Measurements from ENCODE around the gene NPR1. TPM values are rescaled to one million over a fixed set of nuclear protein-coding genes. Genes with fewer than 3 reads are reported as not detected.

The NPR1 gene
- total and polyA plus RNA-seq, 2 of the 13 experiments (the other 11 are each of a cell fraction or from before 2014, with no cell fraction given) = not detected

- TF ChIP-seq FIP1L1 (IDR thresholded peaks at IDR 0.05; ENCODE audit: borderline replicate concordance, insufficient read depth, low read depth, low read length) (no peak), MAFK (conservative IDR thresholded peaks at IDR 0.05 in 1 of 2, IDR thresholded peaks at IDR 0.05 in 1 of 2; ENCODE audit: low read length in 2 of 2) (no peak), SP2 (CRISPR knock-in tag; IDR thresholded peaks at IDR 0.05) (peak; percentile 64), CHD4 (IDR thresholded peaks at IDR 0.05; ENCODE audit: borderline replicate concordance, low read length) (peak; percentile 48; the same call in 1 of the 2 replicates), HHEX (CRISPR knock-in tag; IDR thresholded peaks at IDR 0.05) (no peak), EEA1 (CRISPR knock-in tag; IDR thresholded peaks at IDR 0.05; ENCODE audit: borderline replicate concordance) (no peak), ZNF609 (CRISPR knock-in tag; IDR thresholded peaks at IDR 0.05; ENCODE audit: borderline replicate concordance) (no peak), NKX3-1 (CRISPR knock-in tag; IDR thresholded peaks at IDR 0.05) (peak; percentile 70; the same call in 1 of the 2 replicates), PHF8 (CRISPR knock-in tag; IDR thresholded peaks at IDR 0.05) (peak; percentile 85), ZNF850 (CRISPR knock-in tag; conservative IDR thresholded peaks at IDR 0.05) (peak; percentile 89; the same call in 1 of the 2 replicates), MAFG (CRISPR knock-in tag; IDR thresholded peaks at IDR 0.05) (no peak), TBP (CRISPR knock-in tag; IDR thresholded peaks at IDR 0.05) (0 out of 2 replicates have a peak, but pooled peaks have one; percentile 75), GABPA (IDR thresholded peaks at IDR 0.05; ENCODE audit: low read depth, low read length) (no peak), GABPA (CRISPR knock-in tag; IDR thresholded peaks at IDR 0.05; ENCODE audit: low read depth) (peak; percentile 47)
- TF ChIP-seq, protein P1, sequence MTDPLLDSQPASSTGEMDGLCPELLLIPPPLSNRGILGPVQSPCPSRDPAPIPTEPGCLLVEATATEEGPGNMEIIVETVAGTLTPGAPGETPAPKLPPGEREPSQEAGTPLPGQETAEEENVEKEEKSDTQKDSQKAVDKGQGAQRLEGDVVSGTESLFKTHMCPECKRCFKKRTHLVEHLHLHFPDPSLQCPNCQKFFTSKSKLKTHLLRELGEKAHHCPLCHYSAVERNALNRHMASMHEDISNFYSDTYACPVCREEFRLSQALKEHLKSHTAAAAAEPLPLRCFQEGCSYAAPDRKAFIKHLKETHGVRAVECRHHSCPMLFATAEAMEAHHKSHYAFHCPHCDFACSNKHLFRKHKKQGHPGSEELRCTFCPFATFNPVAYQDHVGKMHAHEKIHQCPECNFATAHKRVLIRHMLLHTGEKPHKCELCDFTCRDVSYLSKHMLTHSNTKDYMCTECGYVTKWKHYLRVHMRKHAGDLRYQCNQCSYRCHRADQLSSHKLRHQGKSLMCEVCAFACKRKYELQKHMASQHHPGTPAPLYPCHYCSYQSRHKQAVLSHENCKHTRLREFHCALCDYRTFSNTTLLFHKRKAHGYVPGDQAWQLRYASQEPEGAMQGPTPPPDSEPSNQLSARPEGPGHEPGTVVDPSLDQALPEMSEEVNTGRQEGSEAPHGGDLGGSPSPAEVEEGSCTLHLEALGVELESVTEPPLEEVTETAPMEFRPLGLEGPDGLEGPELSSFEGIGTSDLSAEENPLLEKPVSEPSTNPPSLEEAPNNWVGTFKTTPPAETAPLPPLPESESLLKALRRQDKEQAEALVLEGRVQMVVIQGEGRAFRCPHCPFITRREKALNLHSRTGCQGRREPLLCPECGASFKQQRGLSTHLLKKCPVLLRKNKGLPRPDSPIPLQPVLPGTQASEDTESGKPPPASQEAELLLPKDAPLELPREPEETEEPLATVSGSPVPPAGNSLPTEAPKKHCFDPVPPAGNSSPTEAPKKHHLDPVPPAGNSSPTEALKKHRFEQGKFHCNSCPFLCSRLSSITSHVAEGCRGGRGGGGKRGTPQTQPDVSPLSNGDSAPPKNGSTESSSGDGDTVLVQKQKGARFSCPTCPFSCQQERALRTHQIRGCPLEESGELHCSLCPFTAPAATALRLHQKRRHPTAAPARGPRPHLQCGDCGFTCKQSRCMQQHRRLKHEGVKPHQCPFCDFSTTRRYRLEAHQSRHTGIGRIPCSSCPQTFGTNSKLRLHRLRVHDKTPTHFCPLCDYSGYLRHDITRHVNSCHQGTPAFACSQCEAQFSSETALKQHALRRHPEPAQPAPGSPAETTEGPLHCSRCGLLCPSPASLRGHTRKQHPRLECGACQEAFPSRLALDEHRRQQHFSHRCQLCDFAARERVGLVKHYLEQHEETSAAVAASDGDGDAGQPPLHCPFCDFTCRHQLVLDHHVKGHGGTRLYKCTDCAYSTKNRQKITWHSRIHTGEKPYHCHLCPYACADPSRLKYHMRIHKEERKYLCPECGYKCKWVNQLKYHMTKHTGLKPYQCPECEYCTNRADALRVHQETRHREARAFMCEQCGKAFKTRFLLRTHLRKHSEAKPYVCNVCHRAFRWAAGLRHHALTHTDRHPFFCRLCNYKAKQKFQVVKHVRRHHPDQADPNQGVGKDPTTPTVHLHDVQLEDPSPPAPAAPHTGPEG (CRISPR knock-in tag; IDR thresholded peaks at IDR 0.05) = peak; percentile 54; the same call in 1 of the 2 replicates
- TF ChIP-seq, protein P2, sequence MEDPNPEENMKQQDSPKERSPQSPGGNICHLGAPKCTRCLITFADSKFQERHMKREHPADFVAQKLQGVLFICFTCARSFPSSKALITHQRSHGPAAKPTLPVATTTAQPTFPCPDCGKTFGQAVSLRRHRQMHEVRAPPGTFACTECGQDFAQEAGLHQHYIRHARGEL (CRISPR knock-in tag; IDR thresholded peaks at IDR 0.05) = no peak
- TF ChIP-seq, protein P3, sequence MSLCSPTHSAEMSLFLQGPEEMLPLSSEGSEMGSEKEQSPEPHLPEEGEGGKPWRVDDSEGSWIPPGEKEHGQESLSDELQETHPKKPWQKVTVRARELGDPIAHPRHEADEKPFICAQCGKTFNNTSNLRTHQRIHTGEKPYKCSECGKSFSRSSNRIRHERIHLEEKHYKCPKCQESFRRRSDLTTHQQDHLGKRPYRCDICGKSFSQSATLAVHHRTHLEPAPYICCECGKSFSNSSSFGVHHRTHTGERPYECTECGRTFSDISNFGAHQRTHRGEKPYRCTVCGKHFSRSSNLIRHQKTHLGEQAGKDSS (CRISPR knock-in tag; IDR thresholded peaks at IDR 0.05; ENCODE audit: borderline replicate concordance, low read depth) = no peak
These were observed 7.4 kb upstream of the NPR1 start, which contains the start of gene ILF2 (continued) for GRCh38 chr1:153670859-153671627.

Data from HepG2 (cell line).